DMS153 (cell line): ENCODE data around the gene TNFRSF9.

ENCODE experiments used
- DNase-seq: peaks from one replicate; lab custom pipeline; 2025; lab: John Stamatoyannopoulos, UW

Gene TNFRSF9

GRCh38 chr1:7869136-7869920, 71.3 kb downstream of the TNFRSF9 start:
- no peak for DNase-seq

GRCh38 chr1:7868070-7868780, 72.4 kb downstream of the TNFRSF9 start:
- no peak for DNase-seq

GRCh38 chr1:7865978-7866377, 74.7 kb downstream of the TNFRSF9 start:
- DNase-seq, result no peak
